Caco-2 (cell line): ENCODE data around the gene MFSD6. TPM values are rescaled to one million over a fixed set of nuclear protein-coding genes. Genes with fewer than 3 reads are reported as not detected.

Source experiments
- BruUV-seq: library from RNA; stranded (reverse); fragments of 400-500 nt; replicated peaks from 2 replicates; lab custom pipeline; 2021; lab: Mats Ljungman, UMichigan
- CTCF ChIA-PET: fragments of 300-600 bp; sonication (Branson Sonifier 250); formaldehyde crosslinking; loops from one replicate; lab custom pipeline; 2022; ENCODE audit warnings: antibody characterized with exemption; lab: Charles Lee
- POLR2A ChIA-PET: fragments of 300-600 bp; sonication (Branson Sonifier 250); formaldehyde crosslinking; loops from one replicate; lab custom pipeline; 2022; ENCODE audit warnings: antibody characterized with exemption; lab: Charles Lee
- DNase-seq, 2 experiments: peaks; one replicate each; pipeline versions ENCODE4 v3.0.0 to v3.0.0-alpha.2; 2020 to 2022
- H3K27me3 ChIP-seq: replicated peaks from 2 replicates; pipeline ENCODE4 v1.6.0; 2011; ENCODE audit warnings: low read length; ENCODE audit not compliant: control insufficient read depth, insufficient read depth
- H3K36me3 ChIP-seq: 2 replicates; pipeline ENCODE4 v1.5.1; 2011; ENCODE audit warnings: low read length; ENCODE audit not compliant: control insufficient read depth, insufficient read depth
- H3K4me1 ChIP-seq: fragments of 250-450 bp; sonication (Bioruptor Pico); 2 replicates; pipeline ENCODE4 v1.5.1; 2020; ENCODE audit warnings: mild to moderate bottlenecking
- H3K4me3 ChIP-seq: 2 replicates; pipeline ENCODE4 v1.5.1; 2011; ENCODE audit warnings: low read depth, mild to moderate bottlenecking, control low read depth, low read length
- H3K9me3 ChIP-seq: fragments of 250-450 bp; sonication (Bioruptor Pico); 2 replicates; pipeline ENCODE4 v1.5.1; 2020; ENCODE audit warnings: mild to moderate bottlenecking, moderate library complexity
- H3K27ac Mint-ChIP-seq: one replicate; pipeline ENCODE4 v1.8.0; 2022; ENCODE audit warnings: mixed read lengths; ENCODE audit not compliant: unreplicated experiment
- H3K27me3 Mint-ChIP-seq: one replicate; pipeline ENCODE4 v1.8.0; 2022; ENCODE audit warnings: mixed read lengths; ENCODE audit not compliant: insufficient read depth, unreplicated experiment
- H3K36me3 Mint-ChIP-seq: one replicate; pipeline ENCODE4 v1.8.0; 2022; ENCODE audit warnings: mild to moderate bottlenecking, mixed read lengths; ENCODE audit not compliant: insufficient read depth, unreplicated experiment
- H3K4me1 Mint-ChIP-seq: one replicate; pipeline ENCODE4 v1.8.0; 2022; ENCODE audit warnings: low read depth, mixed read lengths; ENCODE audit not compliant: unreplicated experiment
- H3K4me3 Mint-ChIP-seq: one replicate; pipeline ENCODE4 v1.8.0; 2022; ENCODE audit warnings: mild to moderate bottlenecking, moderate library complexity, mixed read lengths; ENCODE audit not compliant: unreplicated experiment
- H3K9me3 Mint-ChIP-seq: one replicate; pipeline ENCODE4 v1.8.0; 2022; ENCODE audit warnings: mixed read lengths; ENCODE audit not compliant: unreplicated experiment
- intact Hi-C: fragments of 100-400 bp; cut with micrococcal nuclease; formaldehyde crosslinking; loops from one replicate; pipeline ENCODE4 v1.10.0; 2022; ENCODE audit not compliant: unreplicated experiment
- total RNA-seq: library from RNA; stranded (reverse); gene quantifications from 2 replicates; pipeline ENCODE4 v1.2.3, GENCODE V29; 2022
- TF ChIP-seq, protein P1 (sequence below), 2 experiments: fragments of 200-600 bp in 1 of 2; IDR thresholded peaks; 1 replicate in 1 of 2; 2 replicates in 1 of 2; pipeline versions ENCODE4 v1.5.1 to v1.8.0; 2011 to 2022; ENCODE audit warnings: antibody characterized with exemption in 1 of 2, control low read depth in 1 of 2, inconsistent platforms in 1 of 2, low read depth in 1 of 2, low read length in 1 of 2, mild to moderate bottlenecking in 1 of 2, moderate library complexity in 1 of 2; ENCODE audit not compliant: insufficient read depth in 1 of 2, severe bottlenecking in 1 of 2, unreplicated experiment in 1 of 2

Gene MFSD6
- total RNA-seq, 1 experiment from 2014 or later, result 11.1 TPM

DNA sequence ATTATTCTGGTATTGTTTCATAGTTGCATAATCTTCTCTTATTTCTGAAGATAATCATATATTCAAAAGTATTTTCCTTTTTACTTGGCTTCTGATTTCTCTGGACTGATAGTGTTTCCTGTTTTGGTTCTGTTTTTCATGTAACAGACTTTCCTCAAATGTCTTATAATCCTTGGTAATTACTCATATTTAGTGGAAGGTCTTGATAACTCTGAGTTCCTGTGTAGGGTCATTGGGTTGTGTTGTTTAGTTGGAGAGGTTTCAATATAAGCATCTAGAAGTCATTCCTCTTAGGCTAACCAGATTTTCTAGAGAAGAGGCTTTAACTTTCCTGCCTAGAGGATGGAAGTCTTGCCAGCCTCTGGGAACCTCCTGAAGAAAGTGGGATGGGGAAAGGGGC lies 23.8 kb downstream of the MFSD6 start:
- CTCF ChIA-PET, result no interaction called here
- no TSS peak for BruUV-seq
- Histone ChIP-seq H3K4me1 (no peaks in the 10 kb centered on the region), H3K4me3 (no peak overlapping the region), H3K27me3 (no peaks in the 10 kb centered on the region), H3K9me3 (no peaks in the 10 kb centered on the region), H3K36me3 (no peaks in the 10 kb centered on the region)
- TF ChIP-seq, protein P1, sequence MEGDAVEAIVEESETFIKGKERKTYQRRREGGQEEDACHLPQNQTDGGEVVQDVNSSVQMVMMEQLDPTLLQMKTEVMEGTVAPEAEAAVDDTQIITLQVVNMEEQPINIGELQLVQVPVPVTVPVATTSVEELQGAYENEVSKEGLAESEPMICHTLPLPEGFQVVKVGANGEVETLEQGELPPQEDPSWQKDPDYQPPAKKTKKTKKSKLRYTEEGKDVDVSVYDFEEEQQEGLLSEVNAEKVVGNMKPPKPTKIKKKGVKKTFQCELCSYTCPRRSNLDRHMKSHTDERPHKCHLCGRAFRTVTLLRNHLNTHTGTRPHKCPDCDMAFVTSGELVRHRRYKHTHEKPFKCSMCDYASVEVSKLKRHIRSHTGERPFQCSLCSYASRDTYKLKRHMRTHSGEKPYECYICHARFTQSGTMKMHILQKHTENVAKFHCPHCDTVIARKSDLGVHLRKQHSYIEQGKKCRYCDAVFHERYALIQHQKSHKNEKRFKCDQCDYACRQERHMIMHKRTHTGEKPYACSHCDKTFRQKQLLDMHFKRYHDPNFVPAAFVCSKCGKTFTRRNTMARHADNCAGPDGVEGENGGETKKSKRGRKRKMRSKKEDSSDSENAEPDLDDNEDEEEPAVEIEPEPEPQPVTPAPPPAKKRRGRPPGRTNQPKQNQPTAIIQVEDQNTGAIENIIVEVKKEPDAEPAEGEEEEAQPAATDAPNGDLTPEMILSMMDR (IDR thresholded peaks at IDR 0.05; ENCODE audit: insufficient read depth in 1 of 2, low read depth in 1 of 2, low read length in 1 of 2, severe bottlenecking in 1 of 2, unreplicated experiment in 1 of 2), result no peak
- Mint-ChIP-seq H3K36me3 (no peaks in the 10 kb centered on the region), H3K4me3 (no peak overlapping the region), H3K27ac (no peak overlapping the region), H3K27me3 (no peaks in the 10 kb centered on the region), H3K9me3 (no peaks in the 10 kb centered on the region), H3K4me1 (peaks cover 8% of the 10 kb centered on the region)
- DNase-seq, result no peak
- intact Hi-C loops, result no loop called here
- POLR2A ChIA-PET, result no interaction called here

DNA sequence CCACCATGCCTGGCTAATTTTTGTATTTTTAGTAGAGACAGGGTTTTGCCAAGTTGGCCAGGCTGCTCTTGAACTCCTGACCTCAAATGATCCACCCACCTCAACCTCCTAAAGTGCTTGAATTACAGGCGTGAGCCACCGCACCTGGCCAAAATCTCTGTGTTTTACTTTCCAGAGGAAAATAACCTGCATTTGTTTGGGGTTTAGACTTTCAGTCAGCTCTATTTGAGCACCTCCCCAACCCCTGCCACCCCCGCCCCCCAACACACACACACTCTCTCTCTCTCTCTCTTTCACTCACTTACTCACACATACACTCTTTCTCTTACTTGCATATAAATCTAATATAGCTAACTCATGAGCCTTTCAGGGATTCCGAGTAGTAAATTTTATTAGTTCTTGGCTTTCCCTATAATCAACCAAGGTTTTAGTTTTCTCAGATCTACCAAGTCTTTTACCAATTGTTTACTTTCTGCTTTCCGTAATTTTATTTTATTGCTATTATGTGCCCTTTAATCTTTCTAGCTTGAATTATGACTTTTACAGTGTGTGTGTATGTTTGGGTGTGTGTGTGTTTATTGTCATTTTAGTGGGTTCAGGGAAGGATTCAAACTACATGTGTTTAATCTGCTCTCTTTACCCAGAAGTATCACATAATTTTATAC lies 24.5 kb downstream of the MFSD6 start:
- no peak overlapping the region for H3K4me3 Mint-ChIP-seq
- Histone ChIP-seq H3K27me3 (no peaks in the 10 kb centered on the region), H3K4me3 (no peak overlapping the region), H3K9me3 (no peaks in the 10 kb centered on the region), H3K4me1 (no peaks in the 10 kb centered on the region), H3K36me3 (no peaks in the 10 kb centered on the region)
- no peak overlapping the region for H3K27ac Mint-ChIP-seq
- no peaks in the 10 kb centered on the region for H3K36me3 Mint-ChIP-seq
- no peak for DNase-seq
- ChIA-PET CTCF (no interaction called here), POLR2A (no interaction called here)
- H3K27me3 Mint-ChIP-seq, result no peaks in the 10 kb centered on the region
- peaks cover 8% of the 10 kb centered on the region for H3K4me1 Mint-ChIP-seq
- intact Hi-C loops, result no loop called here
- TF ChIP-seq, protein P1 (IDR thresholded peaks at IDR 0.05; ENCODE audit: insufficient read depth in 1 of 2, low read depth in 1 of 2, low read length in 1 of 2, severe bottlenecking in 1 of 2, unreplicated experiment in 1 of 2), result no peak
- BruUV-seq, result no TSS peak
- no peaks in the 10 kb centered on the region for H3K9me3 Mint-ChIP-seq

DNA sequence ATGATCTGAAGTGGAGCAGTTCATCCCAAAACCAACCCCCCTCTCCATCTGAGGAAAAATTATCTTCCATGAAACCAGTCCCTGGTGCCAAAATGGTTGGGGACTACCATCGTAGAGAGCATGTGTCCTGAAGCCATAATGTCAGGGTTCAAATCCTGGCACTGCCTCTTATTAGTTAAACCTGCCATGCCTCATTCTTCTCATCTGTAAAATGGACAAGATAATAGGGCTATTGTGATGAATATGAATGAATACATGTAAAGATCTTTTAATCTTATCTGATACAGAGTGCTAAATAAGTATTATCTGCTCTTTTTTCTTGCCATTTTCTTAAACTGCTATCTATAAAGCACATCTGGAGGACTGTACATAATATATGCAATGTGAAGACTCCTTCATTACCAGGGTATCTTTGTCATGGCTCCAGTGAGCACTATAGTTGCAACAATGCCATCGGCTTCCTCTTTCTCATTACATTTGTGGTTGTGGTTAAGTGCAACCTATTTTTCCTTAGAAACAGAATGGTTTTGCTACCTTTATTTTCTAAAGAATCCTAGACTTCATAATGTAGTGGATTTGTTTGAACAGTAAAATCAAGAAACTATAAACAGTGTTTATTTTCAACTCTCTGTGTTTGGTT lies 27.0 kb downstream of the MFSD6 start:
- Mint-ChIP-seq H3K27ac (no peak overlapping the region), H3K4me1 (peaks cover 8% of the 10 kb centered on the region), H3K27me3 (no peaks in the 10 kb centered on the region), H3K36me3 (no peaks in the 10 kb centered on the region), H3K4me3 (no peak overlapping the region), H3K9me3 (no peaks in the 10 kb centered on the region)
- intact Hi-C loops, result no loop called here
- TF ChIP-seq, protein P1 (IDR thresholded peaks at IDR 0.05; ENCODE audit: insufficient read depth in 1 of 2, low read depth in 1 of 2, low read length in 1 of 2, severe bottlenecking in 1 of 2, unreplicated experiment in 1 of 2), result no peak
- ChIA-PET CTCF (no interaction called here), POLR2A (no interaction called here)
- Histone ChIP-seq H3K4me3 (no peak overlapping the region), H3K9me3 (no peaks in the 10 kb centered on the region), H3K36me3 (no peaks in the 10 kb centered on the region), H3K27me3 (no peaks in the 10 kb centered on the region), H3K4me1 (no peaks in the 10 kb centered on the region)
- BruUV-seq, result no TSS peak
- DNase-seq, result no peak
